ENCODE results near the gene AQP5. TPM values are rescaled to one million over a fixed set of nuclear protein-coding genes. Genes with fewer than 3 reads are reported as not detected.

The AQP5 gene
- total RNA-seq, 1 experiment from 2014 or later = 0.31 TPM

- Histone ChIP-seq H3K4me2 (no peak overlapping the region), H3K4me1 (replicated peaks; ENCODE audit: insufficient read depth) (peaks cover under 1% of the 10 kb centered on the region), H3K27ac (no peak overlapping the region), H3K9me2 (ENCODE audit: insufficient read depth) (no peaks in the 10 kb centered on the region), H3K9me3 (ENCODE audit: insufficient read depth, low read depth) (no peaks in the 10 kb centered on the region), H2AFZ (no peak overlapping the region), H3F3A (ENCODE audit: insufficient read depth, low read depth) (no peaks in the 10 kb centered on the region), H4K20me1 (ENCODE audit: insufficient read depth) (no peaks in the 10 kb centered on the region), H3K79me2 (ENCODE audit: low read depth) (no peaks in the 10 kb centered on the region), H3K4me3 (no peak overlapping the region), H3K27me3 (ENCODE audit: insufficient read depth, low read depth) (no peaks in the 10 kb centered on the region), H3K36me3 (ENCODE audit: low read depth) (no peaks in the 10 kb centered on the region)
- DNase-seq = no peak
- TF ChIP-seq EZH2 (IDR thresholded peaks at IDR 0.05; ENCODE audit: low read depth) = no peak
- TF ChIP-seq, protein P1, sequence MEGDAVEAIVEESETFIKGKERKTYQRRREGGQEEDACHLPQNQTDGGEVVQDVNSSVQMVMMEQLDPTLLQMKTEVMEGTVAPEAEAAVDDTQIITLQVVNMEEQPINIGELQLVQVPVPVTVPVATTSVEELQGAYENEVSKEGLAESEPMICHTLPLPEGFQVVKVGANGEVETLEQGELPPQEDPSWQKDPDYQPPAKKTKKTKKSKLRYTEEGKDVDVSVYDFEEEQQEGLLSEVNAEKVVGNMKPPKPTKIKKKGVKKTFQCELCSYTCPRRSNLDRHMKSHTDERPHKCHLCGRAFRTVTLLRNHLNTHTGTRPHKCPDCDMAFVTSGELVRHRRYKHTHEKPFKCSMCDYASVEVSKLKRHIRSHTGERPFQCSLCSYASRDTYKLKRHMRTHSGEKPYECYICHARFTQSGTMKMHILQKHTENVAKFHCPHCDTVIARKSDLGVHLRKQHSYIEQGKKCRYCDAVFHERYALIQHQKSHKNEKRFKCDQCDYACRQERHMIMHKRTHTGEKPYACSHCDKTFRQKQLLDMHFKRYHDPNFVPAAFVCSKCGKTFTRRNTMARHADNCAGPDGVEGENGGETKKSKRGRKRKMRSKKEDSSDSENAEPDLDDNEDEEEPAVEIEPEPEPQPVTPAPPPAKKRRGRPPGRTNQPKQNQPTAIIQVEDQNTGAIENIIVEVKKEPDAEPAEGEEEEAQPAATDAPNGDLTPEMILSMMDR (conservative IDR thresholded peaks at IDR 0.05) = no peak
- no TSS peak for BruUV-seq (replicated peaks)
- ChIA-PET POLR2A (ENCODE audit: unreplicated experiment) (no interaction called here), CTCF (interaction anchor here (0.8 to 1.2 kb wide), 2 partner anchors 14 to 34 kb away, joined by 3 to 4 read pairs; no protein-coding TSS in a partner anchor)
- intact Hi-C loops (cut with micrococcal nuclease; ENCODE audit: unreplicated experiment) = no loop called here
Measured at GRCh38 chr12:49928471-49928870, 33.2 kb upstream of the AQP5 start.

GRCh38 chr12:49929581-49929980, 32.1 kb upstream of the AQP5 start:
- no peak overlapping the region for H3K4me3 ChIP-seq
- H4K20me1 ChIP-seq (ENCODE audit: insufficient read depth) = no peaks in the 10 kb centered on the region
- H2AFZ ChIP-seq = no peak overlapping the region
- no peaks in the 10 kb centered on the region for H3K27me3 ChIP-seq (ENCODE audit: insufficient read depth, low read depth)
- TF ChIP-seq, protein P1 (conservative IDR thresholded peaks at IDR 0.05) = no peak
- no peak for TF ChIP-seq EZH2 (IDR thresholded peaks at IDR 0.05; ENCODE audit: low read depth)
- no peaks in the 10 kb centered on the region for H3K9me3 ChIP-seq (ENCODE audit: insufficient read depth, low read depth)
- intact Hi-C loops (cut with micrococcal nuclease; ENCODE audit: unreplicated experiment) = no loop called here
- H3K79me2 ChIP-seq (ENCODE audit: low read depth) = no peaks in the 10 kb centered on the region
- H3K4me1 ChIP-seq (replicated peaks; ENCODE audit: insufficient read depth) = peaks cover 11% of the 10 kb centered on the region
- BruUV-seq (replicated peaks) = no TSS peak
- ChIA-PET CTCF (interaction anchor here (1.2 kb wide), 1 partner anchor 13 kb away, joined by 3 read pairs; no protein-coding TSS in a partner anchor), POLR2A (ENCODE audit: unreplicated experiment) (no interaction called here)
- no peak for DNase-seq
- no peak overlapping the region for H3K4me2 ChIP-seq
- H3F3A ChIP-seq (ENCODE audit: insufficient read depth, low read depth) = no peaks in the 10 kb centered on the region; the same call in 1 of the 2 replicates
- H3K27ac ChIP-seq = no peak overlapping the region
- H3K36me3 ChIP-seq (ENCODE audit: low read depth) = no peaks in the 10 kb centered on the region
- no peaks in the 10 kb centered on the region for H3K9me2 ChIP-seq (ENCODE audit: insufficient read depth)

DNA sequence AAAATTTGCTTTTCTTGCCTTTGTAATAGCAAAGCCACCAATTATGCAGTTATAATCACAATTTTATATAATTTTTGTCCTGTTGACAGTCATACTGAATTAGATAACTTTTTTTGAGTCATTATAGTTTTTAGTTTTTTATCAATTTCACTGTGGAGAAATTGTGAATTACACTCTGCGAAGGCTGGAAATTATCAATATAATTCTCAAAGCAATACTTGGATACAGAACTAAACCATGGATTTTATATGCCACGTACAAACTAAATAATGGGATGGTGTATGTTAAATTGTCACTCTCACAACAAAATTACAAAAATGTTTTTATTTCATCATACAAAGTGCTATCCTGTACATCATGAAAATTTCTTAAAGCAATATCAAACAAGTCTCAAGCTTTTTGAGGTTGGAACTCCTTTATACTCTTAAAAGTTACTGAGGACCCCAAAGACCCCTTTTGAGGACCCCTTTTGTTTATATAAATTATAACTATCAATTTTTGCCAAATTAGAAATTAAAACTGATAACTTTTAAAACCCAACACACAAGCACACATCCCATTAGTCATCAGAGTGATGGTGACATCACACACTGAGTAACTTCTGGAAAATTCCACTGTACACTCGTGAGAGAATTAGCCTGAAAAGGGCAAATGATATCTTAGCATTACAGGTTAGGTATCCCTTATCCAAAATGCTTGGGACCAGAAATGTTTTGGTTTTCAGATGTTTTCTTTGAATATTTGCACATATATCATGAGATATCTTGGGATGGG, 31.0 kb upstream of the AQP5 start:
- H4K20me1 ChIP-seq (ENCODE audit: insufficient read depth) = no peaks in the 10 kb centered on the region
- POLR2A ChIA-PET (ENCODE audit: unreplicated experiment) = no interaction called here
- H3K9me2 ChIP-seq (ENCODE audit: insufficient read depth) = no peaks in the 10 kb centered on the region
- peaks cover 11% of the 10 kb centered on the region for H3K4me1 ChIP-seq (replicated peaks; ENCODE audit: insufficient read depth)
- no peak overlapping the region for H3K4me3 ChIP-seq
- no peak for DNase-seq
- no peak overlapping the region for H2AFZ ChIP-seq
- no TSS peak for BruUV-seq (replicated peaks)
- intact Hi-C loops (cut with micrococcal nuclease; ENCODE audit: unreplicated experiment) = no loop called here
- H3K9me3 ChIP-seq (ENCODE audit: insufficient read depth, low read depth) = no peaks in the 10 kb centered on the region
- H3K27ac ChIP-seq = no peak overlapping the region
- no peaks in the 10 kb centered on the region for H3K27me3 ChIP-seq (ENCODE audit: insufficient read depth, low read depth)
- CTCF ChIA-PET = no interaction called here
- no peaks in the 10 kb centered on the region for H3K36me3 ChIP-seq (ENCODE audit: low read depth)
- TF ChIP-seq, protein P1 (conservative IDR thresholded peaks at IDR 0.05) = no peak
- no peak for TF ChIP-seq EZH2 (IDR thresholded peaks at IDR 0.05; ENCODE audit: low read depth)
- no peaks in the 10 kb centered on the region; the same call in 1 of the 2 replicates for H3F3A ChIP-seq (ENCODE audit: insufficient read depth, low read depth)
- H3K4me2 ChIP-seq = no peak overlapping the region
- no peaks in the 10 kb centered on the region for H3K79me2 ChIP-seq (ENCODE audit: low read depth)

Data from PC-9 (cell line).